A204.1 (cell line): Measurements from ENCODE around the gene NDP.
"Not testable (repeated sequence)": the region's sequence is repeated elsewhere in the genome, so short reads cannot be mapped to it uniquely, and the experiment has no call there.

Source experiments
- FAIRE-seq: peaks from 2 replicates; lab custom pipeline; 2012; peaks lifted over from hg19 to GRCh38; lab: Jason Lieb, UNC

NDP gene

DNA sequence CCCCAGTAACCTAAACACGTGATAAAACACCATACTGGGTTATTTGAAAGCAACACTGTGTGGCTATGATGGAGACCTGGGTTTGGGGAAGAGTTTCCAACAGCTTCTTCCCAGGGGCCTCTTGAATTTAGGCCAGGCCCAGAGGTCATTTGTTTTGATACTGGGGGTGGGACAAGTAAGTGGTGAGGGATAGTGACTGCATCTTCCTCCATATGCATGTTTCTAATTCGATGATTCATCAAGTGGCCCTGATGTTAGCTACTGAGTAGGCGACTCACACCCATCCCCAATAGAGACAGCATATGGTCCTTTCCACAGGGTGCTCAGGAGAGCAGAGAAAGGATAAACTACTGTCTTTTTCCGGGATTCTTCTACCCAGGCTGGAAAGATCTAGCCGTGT, 2.7 kb downstream of the NDP start:
- FAIRE-seq, result no peak

DNA sequence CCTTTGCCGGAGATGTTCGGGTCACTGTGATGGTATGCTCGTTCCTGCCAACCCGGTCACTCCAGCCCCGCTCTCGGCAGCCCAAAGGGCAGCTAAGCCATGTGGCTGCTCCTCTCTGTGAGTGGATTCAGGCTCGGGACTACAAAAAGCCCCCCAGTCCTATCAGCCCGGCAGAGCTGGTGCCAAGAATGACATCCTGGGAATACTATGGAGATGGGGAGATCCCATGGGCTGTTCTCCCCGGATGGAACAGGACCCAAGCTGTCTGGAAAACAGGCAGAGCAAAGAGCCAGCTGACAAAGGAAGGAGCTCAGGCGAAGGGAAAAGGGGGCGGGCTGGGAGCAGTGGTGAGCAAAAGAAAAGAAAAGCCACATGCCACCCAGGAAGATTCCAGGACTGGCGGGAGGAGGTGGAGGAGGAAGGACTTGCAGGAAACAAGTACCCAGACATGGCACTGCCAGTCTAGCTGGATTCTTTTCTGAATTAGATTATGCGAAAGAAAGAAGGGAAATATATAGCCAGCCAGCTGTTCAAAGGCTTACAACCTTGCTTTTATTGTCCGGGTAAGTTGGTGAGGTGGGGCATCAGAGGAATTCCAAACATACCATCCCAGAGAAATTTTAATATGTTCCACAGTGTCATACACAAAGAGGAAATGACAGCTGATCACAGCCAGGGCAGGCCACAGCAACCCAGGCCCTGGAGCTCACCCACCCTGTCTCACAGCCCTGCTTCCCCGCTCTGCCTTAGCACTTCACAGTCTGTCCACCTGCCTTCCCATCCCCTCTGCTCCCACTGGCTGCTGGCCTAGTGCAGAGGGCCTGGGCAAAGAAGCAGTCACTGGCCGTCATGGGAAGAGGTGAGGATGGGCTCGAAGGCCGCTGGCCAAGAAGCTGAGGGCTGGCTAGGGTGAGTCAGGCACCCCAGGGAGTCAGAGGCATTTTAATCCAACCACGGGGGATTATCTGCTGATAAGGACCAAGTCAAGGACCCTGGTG, 3.4 kb downstream of the NDP start:
- FAIRE-seq, result no peak

DNA sequence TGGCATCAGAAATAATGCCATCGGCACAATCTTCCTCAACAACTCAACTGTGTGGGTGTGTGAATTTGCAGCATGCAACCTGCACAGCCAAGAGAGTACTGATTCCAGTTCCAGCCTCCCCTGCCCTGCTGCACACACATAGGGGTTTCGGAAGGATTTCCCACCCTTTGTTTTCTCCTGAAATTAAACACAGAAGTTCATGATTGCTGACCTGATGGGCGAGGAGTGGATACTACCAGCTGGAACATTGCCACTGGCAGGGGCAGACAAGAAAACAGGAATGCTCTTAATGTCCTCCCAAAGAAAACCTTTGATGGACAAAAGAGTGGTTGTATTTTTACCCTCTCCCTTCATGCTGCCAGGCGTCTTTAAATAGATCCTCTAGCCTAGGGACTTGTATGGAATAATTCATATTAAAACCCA, 4.8 kb downstream of the NDP start:
- no peak for FAIRE-seq

DNA sequence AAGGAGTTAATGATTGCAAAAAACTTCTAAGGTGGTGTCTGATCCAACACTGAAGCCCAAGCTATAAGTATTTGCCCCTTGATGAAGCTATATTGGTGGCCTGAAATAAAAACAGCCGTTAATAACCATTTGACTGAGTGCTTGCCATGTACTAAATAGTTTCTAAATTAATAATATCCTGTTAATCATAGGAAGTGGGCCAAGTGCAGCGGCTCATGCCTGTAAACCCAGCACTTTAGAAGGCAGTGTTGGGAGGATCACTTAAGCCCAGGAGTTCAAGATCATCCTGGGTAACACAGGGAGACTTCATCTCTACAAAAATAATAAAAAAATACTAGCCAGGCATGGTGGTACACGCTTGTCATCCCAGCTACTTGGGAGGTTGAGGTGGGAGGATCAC, 8.3 kb downstream of the NDP start:
- FAIRE-seq, result no peak

DNA sequence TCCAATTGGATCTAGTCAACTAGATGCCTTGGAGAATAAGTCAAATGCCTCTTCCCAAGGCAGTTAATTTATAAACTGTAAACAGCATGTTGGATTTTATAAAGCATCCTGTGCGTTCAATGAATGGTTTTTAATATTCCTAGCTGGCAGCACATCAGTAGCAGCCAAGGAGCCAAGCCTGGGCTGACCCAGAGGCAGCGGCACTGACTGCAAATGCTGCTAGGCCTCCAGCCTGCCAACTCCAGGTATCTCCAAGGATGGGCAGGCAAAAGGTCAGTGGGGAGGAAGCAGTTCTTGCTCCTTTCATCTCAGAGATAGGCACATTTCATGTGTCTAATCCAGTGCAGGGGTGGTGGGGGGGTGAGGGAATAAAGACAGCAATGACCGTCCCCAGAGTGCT, 9.5 kb downstream of the NDP start:
- no peak for FAIRE-seq

DNA sequence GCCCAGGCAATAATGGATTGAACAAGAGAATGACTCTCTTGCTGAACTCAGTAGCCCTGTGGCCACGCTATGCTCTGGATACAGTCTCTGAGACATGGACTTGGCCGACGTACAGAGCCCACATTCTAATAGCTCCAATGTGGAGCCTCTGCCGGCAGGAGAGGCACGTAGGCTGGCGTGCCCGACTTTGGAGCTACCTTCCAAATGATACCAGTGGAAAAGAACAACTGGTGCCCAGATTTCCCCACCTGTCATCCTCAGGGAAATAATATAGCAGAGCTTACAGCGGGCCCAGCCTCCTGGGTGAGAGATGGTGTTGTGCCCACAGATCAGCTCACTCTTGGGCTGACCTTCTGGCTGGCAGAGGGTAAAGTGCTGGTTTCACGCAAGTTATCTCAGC, 10.6 kb downstream of the NDP start:
- FAIRE-seq, result no peak

DNA sequence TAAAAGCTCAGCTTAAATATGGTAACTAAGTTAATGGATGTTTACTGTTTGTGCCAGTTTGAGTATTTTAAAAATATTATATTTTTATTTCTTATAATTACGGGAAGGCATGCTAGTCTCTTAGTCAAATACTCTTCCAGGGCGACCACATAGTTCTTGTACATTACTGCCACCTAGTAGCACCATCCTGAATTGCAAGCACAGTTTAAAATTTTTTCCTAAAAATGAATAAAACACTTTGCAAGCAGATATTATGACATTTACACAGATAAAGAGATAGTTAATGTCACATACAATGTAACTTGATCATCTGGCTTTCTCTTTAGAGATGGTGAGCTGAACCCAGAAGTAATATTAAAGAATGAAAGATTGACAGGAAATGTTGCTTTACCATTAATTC, 11.5 kb downstream of the NDP start:
- no peak for FAIRE-seq

DNA sequence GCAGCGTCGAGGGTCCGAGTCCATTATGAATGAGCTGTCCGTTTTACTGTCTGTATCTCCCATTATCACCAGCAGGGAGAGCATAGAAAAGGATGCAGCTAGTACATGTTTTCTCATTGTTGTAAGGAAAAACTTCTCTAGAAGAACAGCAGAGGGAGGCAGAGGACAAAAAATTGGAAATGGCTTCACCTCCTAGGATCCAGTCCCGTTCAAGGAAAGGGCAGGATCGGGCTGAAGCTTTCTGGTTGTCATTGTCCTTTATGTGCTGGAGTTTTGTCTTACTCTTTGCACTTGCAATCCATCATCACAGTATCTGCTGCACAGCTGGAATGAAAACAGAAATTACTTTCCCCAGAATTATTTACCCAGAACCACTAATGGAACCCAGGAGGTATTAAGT, 14.7 kb downstream of the NDP start:
- FAIRE-seq, result peak; percentile 97

DNA sequence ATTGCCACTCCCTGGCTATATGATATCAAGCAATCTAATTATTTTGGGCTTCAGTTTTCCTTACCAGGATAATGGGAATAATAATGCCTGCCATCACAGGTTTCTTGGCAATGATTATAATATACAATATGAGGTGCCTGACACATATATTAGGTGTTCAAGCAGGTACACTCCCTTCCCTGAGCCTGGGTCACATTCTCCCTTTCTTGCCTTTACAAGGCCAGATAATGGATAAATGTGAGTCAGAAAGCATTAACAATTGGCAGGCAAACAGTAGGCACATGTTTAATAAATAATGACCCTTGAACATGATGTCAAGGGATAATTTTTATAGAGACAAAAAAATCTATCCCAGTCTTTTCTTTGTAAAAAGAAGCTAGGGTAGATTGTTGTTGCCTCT, 17.2 kb downstream of the NDP start:
- FAIRE-seq, result no peak

DNA sequence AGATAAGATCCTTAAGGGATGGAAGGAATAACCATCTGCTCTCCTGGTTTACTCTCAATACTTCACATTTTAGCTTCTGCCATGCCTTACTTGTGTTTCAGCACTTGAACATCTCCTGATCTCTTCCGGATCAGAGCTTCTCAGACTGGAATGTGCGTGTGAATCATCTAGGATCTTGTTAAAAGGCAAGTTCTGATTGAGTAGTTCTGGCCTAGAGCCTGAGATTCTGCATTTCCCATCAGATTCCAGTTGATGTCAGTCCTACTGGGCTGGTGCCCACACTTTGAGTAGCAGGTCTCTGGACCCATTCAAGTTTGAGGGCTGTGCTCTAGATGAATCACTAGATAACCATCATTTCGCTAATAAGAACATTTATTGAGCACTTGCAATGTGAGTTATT, 20.0 kb downstream of the NDP start:
- no peak for FAIRE-seq

DNA sequence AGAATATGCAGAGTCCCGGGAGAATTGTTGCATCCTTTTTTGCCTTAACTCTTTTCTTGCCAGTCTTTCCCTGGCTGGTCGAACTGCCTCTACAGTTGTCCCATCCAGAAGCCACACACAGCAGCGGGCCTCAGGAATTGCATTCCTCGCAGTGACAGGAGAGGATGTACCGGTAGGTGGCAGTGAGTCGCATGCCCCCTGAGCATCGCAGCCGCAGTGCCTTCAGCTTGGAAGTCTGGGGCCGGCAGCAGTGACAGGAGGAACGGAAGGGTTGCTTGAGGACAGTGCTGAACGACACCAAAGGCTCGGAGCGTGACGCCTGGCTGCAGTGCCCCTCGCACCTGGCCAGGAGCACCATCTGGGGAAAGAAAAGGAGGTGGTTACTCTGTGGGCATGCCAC, 23.5 kb downstream of the NDP start:
- no peak for FAIRE-seq

DNA sequence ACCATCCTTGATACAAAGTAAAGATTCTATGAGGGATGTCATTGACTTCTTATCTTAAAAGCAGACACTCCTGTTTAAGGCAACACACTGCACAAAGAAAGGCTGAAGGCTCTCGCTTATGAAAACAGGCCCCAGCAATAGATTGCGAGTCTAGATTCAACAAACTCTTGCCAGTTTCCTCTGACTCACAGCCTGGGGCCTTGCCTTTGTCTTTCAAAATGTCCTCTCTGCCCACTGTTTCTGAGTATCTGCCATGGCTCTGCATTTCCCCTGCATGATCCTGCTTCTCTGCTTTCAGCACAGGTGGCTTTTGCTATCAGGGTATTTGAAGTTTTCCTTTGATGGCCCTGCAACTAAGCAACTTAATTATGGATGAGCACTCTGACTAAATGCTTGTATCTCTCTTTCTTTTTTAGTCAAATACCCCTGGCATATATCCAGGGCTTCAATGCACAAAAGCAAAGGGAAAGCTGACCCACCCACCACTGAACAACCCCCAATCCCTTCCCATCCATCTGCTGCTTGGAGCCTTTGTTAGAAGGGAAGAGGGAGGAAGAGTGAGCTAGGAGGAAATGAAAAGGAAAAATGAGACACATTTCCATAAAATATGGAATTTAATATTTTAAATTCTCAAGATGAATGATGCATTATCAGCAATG, 32.2 kb downstream of the NDP start:
- FAIRE-seq, result no peak

DNA sequence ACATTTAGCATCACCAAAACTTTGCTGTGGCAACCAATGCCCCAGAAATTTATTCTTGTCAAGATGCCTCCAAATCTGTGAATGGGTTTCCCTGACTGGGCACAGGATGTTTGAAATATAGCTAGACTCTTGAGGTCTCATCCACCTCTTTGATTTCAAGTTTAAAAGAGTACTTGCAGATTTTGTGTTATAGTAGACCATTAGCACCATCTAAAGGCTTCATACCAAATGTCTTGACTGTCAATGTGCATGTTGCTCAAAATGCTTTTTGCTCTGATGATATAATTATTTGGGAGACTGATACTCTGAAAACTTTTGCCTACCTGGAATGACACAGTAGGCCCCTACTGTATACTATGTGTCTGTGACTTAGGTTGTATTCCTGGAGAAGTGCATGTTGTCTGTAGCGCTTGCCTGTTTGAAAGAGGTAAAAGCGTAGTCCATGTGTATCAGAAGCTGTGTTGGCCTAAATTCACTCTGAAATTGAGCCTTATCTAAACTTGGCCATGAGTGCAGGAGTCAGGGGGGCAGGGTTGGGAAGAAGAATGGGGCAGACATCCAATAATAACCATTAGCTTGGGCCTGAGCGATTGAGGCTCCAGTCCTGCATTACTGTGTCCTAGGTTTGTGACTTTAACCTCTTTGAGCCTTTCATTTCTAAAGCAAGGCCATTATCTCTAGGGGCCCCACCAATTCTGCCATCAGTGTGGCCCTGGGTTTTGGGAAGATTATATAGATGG, 33.8 kb downstream of the NDP start:
- no peak for FAIRE-seq

DNA sequence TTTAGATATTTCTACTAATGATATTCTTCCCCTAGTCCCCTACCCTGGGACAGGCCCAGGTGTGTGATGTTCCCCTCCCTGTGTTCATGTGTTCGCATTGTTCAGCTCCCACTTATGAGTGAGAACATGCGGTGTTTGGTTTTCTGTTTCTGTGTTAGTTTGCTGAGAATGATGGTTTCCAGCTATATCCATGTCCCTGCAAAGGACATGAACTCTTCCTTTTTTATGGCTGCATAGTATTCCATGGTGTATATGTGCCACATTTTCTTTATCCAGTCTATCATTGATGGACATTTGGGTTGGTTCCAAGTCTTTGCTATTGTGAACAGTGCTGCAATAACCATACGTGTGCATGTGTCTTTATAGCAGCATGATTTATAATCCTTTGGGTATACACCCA, 51.2 kb downstream of the NDP start:
- not testable (repeated sequence) for FAIRE-seq

DNA sequence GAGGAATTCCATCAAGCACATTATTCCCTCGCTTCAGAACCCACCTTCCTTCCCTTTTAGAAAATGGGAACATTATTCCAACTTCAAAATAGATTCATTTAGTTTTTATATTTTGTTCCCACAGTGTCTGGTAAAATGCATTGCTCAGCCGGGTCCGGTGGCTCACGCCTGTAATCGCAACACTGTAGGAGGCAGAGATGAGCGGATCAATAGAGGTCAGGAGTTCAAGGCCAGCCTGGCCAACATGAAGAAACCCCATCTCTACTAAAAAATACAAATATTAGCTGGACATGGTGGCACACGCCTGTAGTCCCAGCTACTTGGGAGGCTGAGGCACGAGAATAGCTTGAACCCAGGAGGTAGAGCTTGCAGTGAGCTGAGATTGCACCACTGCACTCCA, 62.4 kb downstream of the NDP start:
- FAIRE-seq, result not testable (repeated sequence)

DNA sequence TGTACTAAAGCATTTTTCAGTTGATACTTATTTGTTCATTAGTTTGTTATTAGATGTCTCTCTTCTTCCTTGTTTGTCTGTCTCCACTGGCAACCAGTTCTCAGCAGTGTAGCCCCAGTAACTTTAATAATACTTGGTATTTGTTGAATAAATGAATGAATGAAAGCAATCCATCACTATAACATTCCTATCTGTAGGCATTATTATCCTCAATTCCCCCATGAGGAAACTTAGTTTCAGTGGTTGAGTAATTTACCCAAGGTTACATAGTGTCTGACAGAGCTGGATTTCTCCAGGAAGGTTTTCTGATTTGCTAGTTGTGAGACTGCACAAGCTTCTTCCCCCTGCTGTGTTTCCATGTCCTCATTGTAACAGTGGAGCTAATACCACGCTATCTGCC, 63.2 kb downstream of the NDP start:
- FAIRE-seq, result no peak

DNA sequence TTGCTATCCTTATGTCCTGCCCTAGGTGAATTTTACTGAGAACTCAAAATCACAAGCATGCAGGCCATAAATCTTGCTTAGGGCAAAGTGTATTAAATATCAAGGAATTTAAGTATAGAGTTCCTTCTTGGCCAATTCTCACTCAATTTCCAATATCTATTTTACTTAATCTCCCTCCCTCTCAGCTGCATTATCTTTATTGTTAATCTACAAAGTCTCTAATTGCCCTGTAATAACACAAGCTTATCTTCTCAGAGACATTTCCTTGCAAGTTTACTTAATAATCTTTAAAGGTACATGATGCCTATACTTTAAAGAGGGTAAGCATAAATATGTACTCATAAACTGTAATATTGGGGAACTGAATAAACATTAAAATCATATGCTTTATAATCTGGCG, 64.0 kb downstream of the NDP start:
- no peak for FAIRE-seq

DNA sequence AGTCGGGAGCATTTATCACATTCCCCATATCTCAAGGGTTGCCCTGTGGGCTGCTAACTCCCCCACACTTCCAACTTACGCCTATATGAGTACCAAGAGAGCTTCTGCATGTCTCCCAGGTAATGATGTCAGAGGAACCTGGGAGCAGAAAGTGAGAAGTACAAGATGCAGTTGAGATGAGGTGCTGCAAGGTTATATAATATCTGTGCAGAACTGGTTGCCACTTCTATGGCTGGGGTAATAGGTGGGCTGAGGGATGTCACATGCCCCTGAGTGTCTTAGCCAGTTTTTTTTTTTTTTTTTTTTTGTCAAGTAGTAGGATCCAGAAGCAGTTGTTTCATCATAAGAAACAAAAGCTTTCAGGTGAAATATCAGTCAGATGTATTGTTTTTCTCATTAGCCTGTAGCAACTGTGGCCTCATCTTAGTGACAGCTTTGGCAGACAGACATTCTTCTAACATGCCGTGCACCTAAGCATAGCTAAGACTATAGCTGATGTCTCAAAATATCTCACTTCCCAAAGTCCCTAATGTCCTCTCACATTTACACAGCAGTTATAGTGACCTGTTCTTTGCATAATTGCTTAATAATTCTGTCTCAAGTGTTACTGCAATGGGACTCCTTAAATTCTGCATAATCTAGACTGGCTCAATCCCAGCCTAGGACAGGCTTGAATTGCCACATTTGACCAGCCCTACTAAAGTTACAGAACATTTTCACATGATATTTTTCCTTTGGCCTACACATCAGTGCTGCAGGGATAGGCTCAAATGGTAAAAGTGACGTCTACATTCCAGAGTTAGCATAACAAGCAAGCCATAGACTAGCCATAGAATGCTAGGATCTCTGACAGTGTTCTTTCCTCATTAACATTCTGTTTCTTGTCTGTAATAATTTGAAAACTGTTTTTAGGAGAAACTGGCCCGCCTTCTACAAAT, 73.0 kb downstream of the NDP start:
- FAIRE-seq, result no peak
